Measurements from ENCODE around the gene AP3D1.

DNA sequence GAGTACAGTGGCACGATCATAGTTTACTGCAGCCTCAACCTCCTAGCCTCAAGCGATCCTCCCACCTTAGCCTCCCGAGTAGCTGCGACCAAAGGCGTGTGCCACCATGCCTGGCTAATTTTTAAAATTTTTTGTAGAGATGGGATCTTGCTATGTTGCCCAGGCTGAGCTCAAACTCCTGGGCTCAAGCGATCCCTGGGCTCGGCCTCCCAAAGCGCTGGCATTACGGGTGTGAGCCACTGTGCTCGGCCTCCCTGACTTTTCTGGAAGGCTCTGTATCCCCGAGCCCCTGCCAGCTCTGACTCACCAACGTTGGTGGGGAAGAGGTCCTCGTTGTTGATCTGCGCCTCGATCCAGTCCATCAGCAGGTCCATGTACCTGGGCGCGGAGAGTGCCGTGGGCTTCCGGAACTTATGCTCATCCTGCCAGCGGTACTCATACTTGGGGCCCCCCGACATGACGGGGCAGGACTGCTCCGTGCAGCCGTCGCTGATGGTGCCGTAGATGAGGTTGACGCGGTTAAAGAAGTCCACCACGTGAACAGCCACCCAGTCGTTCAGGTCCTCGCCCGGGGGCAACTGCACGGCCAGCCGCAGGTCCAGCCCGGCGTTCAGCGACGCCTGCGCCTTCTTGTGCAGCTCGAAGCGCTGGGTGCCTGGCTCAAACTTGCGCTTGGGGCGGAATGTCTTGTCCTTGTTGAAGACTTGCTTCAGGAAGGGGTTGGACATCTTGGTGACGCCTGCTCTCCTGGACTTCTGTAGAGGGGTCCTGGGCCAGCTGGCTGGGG is 73.3 kb downstream of the AP3D1 start:
- TF ChIP-seq, protein P1, sequence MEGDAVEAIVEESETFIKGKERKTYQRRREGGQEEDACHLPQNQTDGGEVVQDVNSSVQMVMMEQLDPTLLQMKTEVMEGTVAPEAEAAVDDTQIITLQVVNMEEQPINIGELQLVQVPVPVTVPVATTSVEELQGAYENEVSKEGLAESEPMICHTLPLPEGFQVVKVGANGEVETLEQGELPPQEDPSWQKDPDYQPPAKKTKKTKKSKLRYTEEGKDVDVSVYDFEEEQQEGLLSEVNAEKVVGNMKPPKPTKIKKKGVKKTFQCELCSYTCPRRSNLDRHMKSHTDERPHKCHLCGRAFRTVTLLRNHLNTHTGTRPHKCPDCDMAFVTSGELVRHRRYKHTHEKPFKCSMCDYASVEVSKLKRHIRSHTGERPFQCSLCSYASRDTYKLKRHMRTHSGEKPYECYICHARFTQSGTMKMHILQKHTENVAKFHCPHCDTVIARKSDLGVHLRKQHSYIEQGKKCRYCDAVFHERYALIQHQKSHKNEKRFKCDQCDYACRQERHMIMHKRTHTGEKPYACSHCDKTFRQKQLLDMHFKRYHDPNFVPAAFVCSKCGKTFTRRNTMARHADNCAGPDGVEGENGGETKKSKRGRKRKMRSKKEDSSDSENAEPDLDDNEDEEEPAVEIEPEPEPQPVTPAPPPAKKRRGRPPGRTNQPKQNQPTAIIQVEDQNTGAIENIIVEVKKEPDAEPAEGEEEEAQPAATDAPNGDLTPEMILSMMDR (IDR thresholded peaks at IDR 0.05 in 4 of 5, conservative IDR thresholded peaks at IDR 0.05 in 1 of 5): no peak
- TF ChIP-seq POLR2A (IDR thresholded peaks at IDR 0.05): no peak
